Ascending aorta (tissue), 2 donors: ENCODE data around the gene PDIA2. TPM values are rescaled to one million over a fixed set of nuclear protein-coding genes. Genes with fewer than 3 reads are reported as not detected.

Source experiments
- DNase-seq, 2 donors: peaks; one replicate each; pipeline ENCODE4 v3.0.0-alpha.2; 2019; ENCODE audit warnings: low spot score in 2 of 2
- H3K27ac ChIP-seq, 2 donors: fragments of 200-600 bp; sonication (generic); one replicate each; pipeline ENCODE4 v1.5.1; 2016 to 2017; ENCODE audit warnings: mild to moderate bottlenecking in 1 of 2
- H3K27me3 ChIP-seq: fragments of 200-600 bp; sonication (generic); one replicate; pipeline ENCODE4 v1.5.1; 2017
- H3K36me3 ChIP-seq, 2 donors: fragments of 200-600 bp; sonication (generic); one replicate each; pipeline ENCODE4 v1.5.1; 2016
- H3K4me1 ChIP-seq, 2 donors: fragments of 200-600 bp; sonication (generic); one replicate each; pipeline ENCODE4 v1.5.1; 2016 to 2017; ENCODE audit warnings: mild to moderate bottlenecking in 1 of 2
- H3K4me3 ChIP-seq, 2 donors: fragments of 200-600 bp; sonication (generic); one replicate each; pipeline ENCODE4 v1.5.1; 2016 to 2017; ENCODE audit warnings: mild to moderate bottlenecking in 1 of 2
- H3K9me3 ChIP-seq, 2 donors: fragments of 200-600 bp; sonication (generic); one replicate each; pipeline ENCODE4 v1.5.1; 2016
- CTCF ChIP-seq, 3 experiments: fragments of 200-600 bp in 2 of 3; fragments of 450-650 bp in 1 of 3; sonication (generic) in 2 of 3; IDR thresholded peaks; one replicate each; pipeline ENCODE4 v1.5.1; 2016 to 2019; ENCODE audit warnings: antibody characterized with exemption in 3 of 3, mild to moderate bottlenecking in 1 of 3, moderate library complexity in 1 of 3
- intact Hi-C: fragments of 100-400 bp; cut with DNase I; formaldehyde crosslinking; loops from one replicate; pipeline ENCODE4 v1.15.1; 2023
- total RNA-seq: library from RNA; depleted of rRNA; stranded (reverse); fragments of >200 nt; gene quantifications from one replicate; pipeline ENCODE4 v1.1.0, GENCODE V29; 2016

PDIA2 gene
- total RNA-seq, 1 donor from 2014 or later: not detected

GRCh38 chr16:287981-288920, 5.3 kb downstream of the PDIA2 start:
- H3K4me1 ChIP-seq: no peaks in the 10 kb centered on the region
- no peaks in the 10 kb centered on the region for H3K27me3 ChIP-seq
- no peak for TF ChIP-seq CTCF (IDR thresholded peaks at IDR 0.05)
- DNase-seq: no peak
- no peak overlapping the region for H3K27ac ChIP-seq
- intact Hi-C loops: no loop called here
- H3K36me3 ChIP-seq: peaks cover 55 to 68% of the 10 kb centered on the region in 2 donors
- H3K4me3 ChIP-seq: no peak overlapping the region
- no peaks in the 10 kb centered on the region for H3K9me3 ChIP-seq

- Histone ChIP-seq H3K27ac (no peak overlapping the region), H3K4me1 (no peaks in the 10 kb centered on the region), H3K27me3 (no peaks in the 10 kb centered on the region), H3K9me3 (no peaks in the 10 kb centered on the region), H3K4me3 (no peak overlapping the region), H3K36me3 (peaks cover 61 to 74% of the 10 kb centered on the region in 2 donors)
- intact Hi-C loops: no loop called here
- no peak for TF ChIP-seq CTCF (IDR thresholded peaks at IDR 0.05)
- DNase-seq: no peak
Observed at GRCh38 chr16:289395-289997, 6.5 kb downstream of the PDIA2 start.

- DNase-seq: no peak
- no peaks in the 10 kb centered on the region for H3K4me1 ChIP-seq
- H3K36me3 ChIP-seq: peaks cover 61 to 74% of the 10 kb centered on the region in 2 donors
- no peak for TF ChIP-seq CTCF (IDR thresholded peaks at IDR 0.05)
- no peak overlapping the region for H3K4me3 ChIP-seq
- no peaks in the 10 kb centered on the region for H3K9me3 ChIP-seq
- no peaks in the 10 kb centered on the region for H3K27me3 ChIP-seq
- no peak overlapping the region for H3K27ac ChIP-seq
- intact Hi-C loops: no loop called here
Observed at GRCh38 chr16:290015-290680, 7.2 kb downstream of the PDIA2 start.

GRCh38 chr16:290681-291405, 7.9 kb downstream of the PDIA2 start:
- H3K36me3 ChIP-seq: peaks cover 61 to 74% of the 10 kb centered on the region in 2 donors
- H3K4me1 ChIP-seq: no peaks in the 10 kb centered on the region
- no peaks in the 10 kb centered on the region for H3K9me3 ChIP-seq
- intact Hi-C loops: no loop called here
- no peak for TF ChIP-seq CTCF (IDR thresholded peaks at IDR 0.05)
- no peak for DNase-seq
- H3K4me3 ChIP-seq: no peak overlapping the region
- H3K27ac ChIP-seq: no peak overlapping the region
- H3K27me3 ChIP-seq: no peaks in the 10 kb centered on the region

- Histone ChIP-seq H3K36me3 (peaks cover 67 to 78% of the 10 kb centered on the region in 2 donors), H3K4me1 (no peaks in the 10 kb centered on the region), H3K27ac (no peak overlapping the region), H3K27me3 (no peaks in the 10 kb centered on the region), H3K4me3 (no peak overlapping the region), H3K9me3 (no peaks in the 10 kb centered on the region)
- intact Hi-C loops: no loop called here
- DNase-seq: no peak
- TF ChIP-seq CTCF (IDR thresholded peaks at IDR 0.05): no peak
Observed at GRCh38 chr16:291539-291938, 8.6 kb downstream of the PDIA2 start.
